ENCODE measurements around the gene FKRP. TPM values are rescaled to one million over a fixed set of nuclear protein-coding genes. Genes with fewer than 3 reads are reported as not detected.

FKRP gene
- total RNA-seq, 1 donor from 2014 or later: 25.2 TPM

- H3K27me3 Mint-ChIP-seq (ENCODE audit: low read depth): no peaks in the 10 kb centered on the region
- TF ChIP-seq CTCF (IDR thresholded peaks at IDR 0.05): no peak
- peaks cover 37% of the 10 kb centered on the region for H3K4me1 Mint-ChIP-seq (ENCODE audit: low read depth)
- peak within 1 kb of the TSS; percentile 86 for H3K27ac Mint-ChIP-seq (ENCODE audit: unreplicated experiment)
- H3K36me3 Mint-ChIP-seq (ENCODE audit: low read depth): no peaks in the 10 kb centered on the region
- H3K9me3 Mint-ChIP-seq (ENCODE audit: low read depth): no peaks in the 10 kb centered on the region
- peak within 1 kb of the TSS; percentile 97 for H3K4me3 Mint-ChIP-seq (ENCODE audit: unreplicated experiment)
- no peak for DNase-seq (ENCODE audit: low spot score)
These were observed 612 bp downstream of the FKRP start, which contains the start of gene STRN4 for GRCh38 chr19:46746281-46747057. STRN4 (minus strand) TSS chr19:46746450; CDS start chr19:46746430, 20 bp downstream.

GRCh38 chr19:46748325-46749109 lies 2.7 kb downstream of the FKRP start:
- peaks cover 22% of the 10 kb centered on the region for H3K4me1 Mint-ChIP-seq (ENCODE audit: low read depth)
- H3K27me3 Mint-ChIP-seq (ENCODE audit: low read depth): no peaks in the 10 kb centered on the region
- no peak overlapping the region for H3K27ac Mint-ChIP-seq (ENCODE audit: unreplicated experiment)
- H3K9me3 Mint-ChIP-seq (ENCODE audit: low read depth): no peaks in the 10 kb centered on the region
- TF ChIP-seq CTCF (IDR thresholded peaks at IDR 0.05): peak; percentile 85
- H3K36me3 Mint-ChIP-seq (ENCODE audit: low read depth): peaks cover 4% of the 10 kb centered on the region
- H3K4me3 Mint-ChIP-seq (ENCODE audit: unreplicated experiment): no peak overlapping the region
- no peak for DNase-seq (ENCODE audit: low spot score)

GRCh38 chr19:46753420-46754155 lies 7.7 kb downstream of the FKRP start:
- H3K9me3 Mint-ChIP-seq (ENCODE audit: low read depth): no peaks in the 10 kb centered on the region
- peaks cover 7% of the 10 kb centered on the region for H3K4me1 Mint-ChIP-seq (ENCODE audit: low read depth)
- peaks cover 4% of the 10 kb centered on the region for H3K36me3 Mint-ChIP-seq (ENCODE audit: low read depth)
- peak overlapping the region; percentile 71 for H3K27ac Mint-ChIP-seq (ENCODE audit: unreplicated experiment)
- H3K27me3 Mint-ChIP-seq (ENCODE audit: low read depth): no peaks in the 10 kb centered on the region
- H3K4me3 Mint-ChIP-seq (ENCODE audit: unreplicated experiment): no peak overlapping the region
- DNase-seq (ENCODE audit: low spot score): no peak
- peak; percentile 72 for TF ChIP-seq CTCF (IDR thresholded peaks at IDR 0.05)

GRCh38 chr19:46755077-46755852 lies 9.4 kb downstream of the FKRP start:
- H3K27ac Mint-ChIP-seq (ENCODE audit: unreplicated experiment): peak overlapping the region; percentile 83

More at GRCh38 chr19:46755077-46755852, 9.4 kb downstream of the FKRP start:
- TF ChIP-seq CTCF (IDR thresholded peaks at IDR 0.05): no peak
- Mint-ChIP-seq H3K4me1 (ENCODE audit: low read depth) (peaks cover 15% of the 10 kb centered on the region), H3K36me3 (ENCODE audit: low read depth) (peaks cover 4% of the 10 kb centered on the region), H3K4me3 (ENCODE audit: unreplicated experiment) (no peak overlapping the region), H3K27me3 (ENCODE audit: low read depth) (no peaks in the 10 kb centered on the region), H3K9me3 (ENCODE audit: low read depth) (no peaks in the 10 kb centered on the region)
- no peak for DNase-seq (ENCODE audit: low spot score)

Data from chondrocyte (in vitro differentiated cells).